ENCODE results near the gene CCDC170.

Gene CCDC170

DNA sequence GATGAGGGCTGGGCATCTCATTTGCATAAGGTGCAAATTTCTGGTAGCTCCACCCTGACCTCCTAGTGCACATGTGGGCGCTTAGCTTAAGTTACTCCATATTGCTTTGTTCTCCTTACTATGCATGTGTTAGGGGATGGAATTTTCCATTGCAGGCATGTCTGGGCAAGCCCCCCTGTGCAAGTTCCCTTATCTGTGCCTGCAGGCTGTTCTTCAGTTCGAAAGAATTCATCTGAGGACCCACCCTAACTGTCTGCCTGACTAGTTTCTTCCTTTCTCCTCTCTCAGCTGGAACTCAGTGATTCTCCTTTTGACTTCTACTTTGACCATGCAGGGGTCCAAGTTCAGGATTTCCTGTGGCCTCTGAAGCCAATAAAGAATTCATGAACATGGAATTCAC is 30.2 kb downstream of the CCDC170 start:
- no peak for TF ChIP-seq EZH2 (optimal IDR thresholded peaks at IDR 0.05; ENCODE audit: low read depth, low read length)
- TF ChIP-seq EZH2phosphoT487 (IDR thresholded peaks at IDR 0.05; ENCODE audit: low read length), result no peak
- TF ChIP-seq, protein P1, sequence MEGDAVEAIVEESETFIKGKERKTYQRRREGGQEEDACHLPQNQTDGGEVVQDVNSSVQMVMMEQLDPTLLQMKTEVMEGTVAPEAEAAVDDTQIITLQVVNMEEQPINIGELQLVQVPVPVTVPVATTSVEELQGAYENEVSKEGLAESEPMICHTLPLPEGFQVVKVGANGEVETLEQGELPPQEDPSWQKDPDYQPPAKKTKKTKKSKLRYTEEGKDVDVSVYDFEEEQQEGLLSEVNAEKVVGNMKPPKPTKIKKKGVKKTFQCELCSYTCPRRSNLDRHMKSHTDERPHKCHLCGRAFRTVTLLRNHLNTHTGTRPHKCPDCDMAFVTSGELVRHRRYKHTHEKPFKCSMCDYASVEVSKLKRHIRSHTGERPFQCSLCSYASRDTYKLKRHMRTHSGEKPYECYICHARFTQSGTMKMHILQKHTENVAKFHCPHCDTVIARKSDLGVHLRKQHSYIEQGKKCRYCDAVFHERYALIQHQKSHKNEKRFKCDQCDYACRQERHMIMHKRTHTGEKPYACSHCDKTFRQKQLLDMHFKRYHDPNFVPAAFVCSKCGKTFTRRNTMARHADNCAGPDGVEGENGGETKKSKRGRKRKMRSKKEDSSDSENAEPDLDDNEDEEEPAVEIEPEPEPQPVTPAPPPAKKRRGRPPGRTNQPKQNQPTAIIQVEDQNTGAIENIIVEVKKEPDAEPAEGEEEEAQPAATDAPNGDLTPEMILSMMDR (IDR thresholded peaks at IDR 0.05; ENCODE audit: low read length), result no peak
- DNase-seq, result no peak
- no peaks in the 10 kb centered on the region for H3K9me3 ChIP-seq (replicated peaks; ENCODE audit: insufficient read depth, low read length)

DNA sequence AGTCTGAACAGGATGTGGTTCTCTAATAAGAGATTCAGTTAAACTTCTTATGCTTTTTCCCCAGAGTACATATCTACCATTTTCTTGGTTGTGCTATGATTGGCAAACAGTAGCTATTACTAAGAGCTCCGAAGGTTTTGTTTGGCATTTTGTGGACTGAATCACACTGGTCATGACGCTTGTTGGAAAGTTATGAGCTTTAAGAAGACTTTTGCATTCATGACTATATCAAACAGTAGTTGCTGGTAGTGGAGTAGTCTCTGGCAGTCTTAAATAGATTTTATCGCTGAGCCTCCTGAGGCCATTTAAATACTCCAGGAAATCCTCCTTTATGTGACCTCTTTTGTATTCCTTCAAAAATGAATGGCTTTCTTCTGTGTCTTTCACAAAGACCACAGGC is 40.8 kb downstream of the CCDC170 start:
- Histone ChIP-seq H3K9me2 (replicated peaks; ENCODE audit: insufficient read depth, low read length) (no peaks in the 10 kb centered on the region), H3K27ac (ENCODE audit: low read length) (no peak overlapping the region), H3K4me1 (ENCODE audit: low read length) (no peaks in the 10 kb centered on the region), H3K4me2 (ENCODE audit: low read depth, low read length) (no peak overlapping the region), H3F3A (ENCODE audit: insufficient read depth, low read length) (no peaks in the 10 kb centered on the region), H4K20me1 (ENCODE audit: insufficient read depth, low read length) (no peaks in the 10 kb centered on the region), H2AFZ (ENCODE audit: low read length) (no peak overlapping the region), H3K36me3 (replicated peaks; ENCODE audit: insufficient read depth, low read length) (no peaks in the 10 kb centered on the region), H3K9ac (ENCODE audit: low read length) (no peak overlapping the region), H3K9me3 (replicated peaks; ENCODE audit: insufficient read depth, low read length) (no peaks in the 10 kb centered on the region), H3K4me3 (ENCODE audit: low read length) (no peak overlapping the region), H3K27me3 (replicated peaks; ENCODE audit: insufficient read depth, low read length) (no peaks in the 10 kb centered on the region), H3K79me2 (ENCODE audit: low read length) (no peaks in the 10 kb centered on the region)
- DNase-seq, result no peak
- TF ChIP-seq, protein P1 (IDR thresholded peaks at IDR 0.05; ENCODE audit: low read length), result no peak
- no peak for TF ChIP-seq EZH2 (optimal IDR thresholded peaks at IDR 0.05; ENCODE audit: low read depth, low read length)

More for the DNA sequence above, 30.2 kb downstream of the CCDC170 start:
- Histone ChIP-seq H3K9ac (ENCODE audit: low read length) (no peak overlapping the region), H3K27ac (ENCODE audit: low read length) (no peak overlapping the region), H3K36me3 (replicated peaks; ENCODE audit: insufficient read depth, low read length) (no peaks in the 10 kb centered on the region), H3K4me3 (ENCODE audit: low read length) (no peak overlapping the region), H2AFZ (ENCODE audit: low read length) (no peak overlapping the region), H3K9me2 (replicated peaks; ENCODE audit: insufficient read depth, low read length) (no peaks in the 10 kb centered on the region), H3K27me3 (replicated peaks; ENCODE audit: insufficient read depth, low read length) (no peaks in the 10 kb centered on the region), H4K20me1 (ENCODE audit: insufficient read depth, low read length) (no peaks in the 10 kb centered on the region), H3F3A (ENCODE audit: insufficient read depth, low read length) (no peaks in the 10 kb centered on the region), H3K4me1 (ENCODE audit: low read length) (no peaks in the 10 kb centered on the region), H3K4me2 (ENCODE audit: low read depth, low read length) (no peak overlapping the region), H3K79me2 (ENCODE audit: low read length) (no peaks in the 10 kb centered on the region)

DNA sequence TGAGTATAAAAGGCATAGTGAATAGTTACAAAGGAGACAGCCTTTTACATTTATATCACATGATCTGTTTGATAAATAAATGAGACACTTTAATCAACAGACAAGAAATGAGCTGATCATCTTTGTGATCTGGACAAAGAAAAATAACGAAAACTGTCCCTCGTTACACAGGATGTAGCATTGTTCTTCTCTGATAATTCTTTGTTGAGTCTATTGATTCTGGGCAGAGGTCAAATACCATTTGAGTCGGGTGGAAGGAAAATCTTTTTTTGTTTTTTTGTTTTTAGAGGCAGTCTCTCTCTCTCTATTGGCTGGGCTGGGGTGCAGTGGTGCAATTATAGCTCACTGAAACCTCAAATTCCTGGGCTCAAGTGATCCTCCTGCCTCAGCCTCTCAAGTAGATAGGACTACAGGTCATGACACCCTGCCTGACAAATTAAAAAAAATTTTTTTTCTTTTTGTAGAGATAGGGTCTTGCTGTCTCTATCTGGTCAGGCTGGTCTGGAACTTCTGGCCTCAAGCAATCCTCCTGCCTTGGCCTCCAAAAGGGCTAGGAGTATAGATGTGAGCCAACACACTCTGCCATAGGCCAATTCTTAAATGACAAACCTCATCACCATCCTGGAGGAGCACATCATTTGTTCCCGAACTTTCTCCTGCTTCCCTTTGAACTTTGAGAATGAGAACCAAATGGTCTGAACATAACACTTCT is 41.8 kb downstream of the CCDC170 start:
- no peaks in the 10 kb centered on the region for H3K9me3 ChIP-seq (replicated peaks; ENCODE audit: insufficient read depth, low read length)
- H3K79me2 ChIP-seq (ENCODE audit: low read length), result no peaks in the 10 kb centered on the region
- no peak for TF ChIP-seq EZH2phosphoT487 (IDR thresholded peaks at IDR 0.05; ENCODE audit: low read length)
- TF ChIP-seq, protein P1 (IDR thresholded peaks at IDR 0.05; ENCODE audit: low read length), result no peak
- no peak for TF ChIP-seq EZH2 (optimal IDR thresholded peaks at IDR 0.05; ENCODE audit: low read depth, low read length)
- H3K4me3 ChIP-seq (ENCODE audit: low read length), result no peak overlapping the region
- H3F3A ChIP-seq (ENCODE audit: insufficient read depth, low read length), result no peaks in the 10 kb centered on the region
- H3K9ac ChIP-seq (ENCODE audit: low read length), result no peak overlapping the region
- no peak overlapping the region for H2AFZ ChIP-seq (ENCODE audit: low read length)
- no peak overlapping the region for H3K27ac ChIP-seq (ENCODE audit: low read length)
- H3K4me1 ChIP-seq (ENCODE audit: low read length), result no peaks in the 10 kb centered on the region
- H4K20me1 ChIP-seq (ENCODE audit: insufficient read depth, low read length), result no peaks in the 10 kb centered on the region
- H3K36me3 ChIP-seq (replicated peaks; ENCODE audit: insufficient read depth, low read length), result no peaks in the 10 kb centered on the region
- no peaks in the 10 kb centered on the region for H3K27me3 ChIP-seq (replicated peaks; ENCODE audit: insufficient read depth, low read length)
- H3K4me2 ChIP-seq (ENCODE audit: low read depth, low read length), result no peak overlapping the region
- DNase-seq, result no peak
- no peaks in the 10 kb centered on the region for H3K9me2 ChIP-seq (replicated peaks; ENCODE audit: insufficient read depth, low read length)

Data from MM.1S (cell line).